Measurements from ENCODE around the gene ANXA6.

Gene ANXA6

GRCh38 chr5:151076616-151077015, 81.0 kb downstream of the ANXA6 start:
- TF ChIP-seq, protein P1, sequence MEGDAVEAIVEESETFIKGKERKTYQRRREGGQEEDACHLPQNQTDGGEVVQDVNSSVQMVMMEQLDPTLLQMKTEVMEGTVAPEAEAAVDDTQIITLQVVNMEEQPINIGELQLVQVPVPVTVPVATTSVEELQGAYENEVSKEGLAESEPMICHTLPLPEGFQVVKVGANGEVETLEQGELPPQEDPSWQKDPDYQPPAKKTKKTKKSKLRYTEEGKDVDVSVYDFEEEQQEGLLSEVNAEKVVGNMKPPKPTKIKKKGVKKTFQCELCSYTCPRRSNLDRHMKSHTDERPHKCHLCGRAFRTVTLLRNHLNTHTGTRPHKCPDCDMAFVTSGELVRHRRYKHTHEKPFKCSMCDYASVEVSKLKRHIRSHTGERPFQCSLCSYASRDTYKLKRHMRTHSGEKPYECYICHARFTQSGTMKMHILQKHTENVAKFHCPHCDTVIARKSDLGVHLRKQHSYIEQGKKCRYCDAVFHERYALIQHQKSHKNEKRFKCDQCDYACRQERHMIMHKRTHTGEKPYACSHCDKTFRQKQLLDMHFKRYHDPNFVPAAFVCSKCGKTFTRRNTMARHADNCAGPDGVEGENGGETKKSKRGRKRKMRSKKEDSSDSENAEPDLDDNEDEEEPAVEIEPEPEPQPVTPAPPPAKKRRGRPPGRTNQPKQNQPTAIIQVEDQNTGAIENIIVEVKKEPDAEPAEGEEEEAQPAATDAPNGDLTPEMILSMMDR (IDR thresholded peaks at IDR 0.05; ENCODE audit: low read depth, low read length), result no peak
- H3K4me3 ChIP-seq (ENCODE audit: low read depth, low read length), result no peak overlapping the region

- TF ChIP-seq, protein P1 (IDR thresholded peaks at IDR 0.05; ENCODE audit: low read depth, low read length), result no peak
- H3K4me3 ChIP-seq (ENCODE audit: low read depth, low read length), result no peak overlapping the region
These were observed 81.8 kb downstream of the ANXA6 start for GRCh38 chr5:151075698-151076331.

DNA sequence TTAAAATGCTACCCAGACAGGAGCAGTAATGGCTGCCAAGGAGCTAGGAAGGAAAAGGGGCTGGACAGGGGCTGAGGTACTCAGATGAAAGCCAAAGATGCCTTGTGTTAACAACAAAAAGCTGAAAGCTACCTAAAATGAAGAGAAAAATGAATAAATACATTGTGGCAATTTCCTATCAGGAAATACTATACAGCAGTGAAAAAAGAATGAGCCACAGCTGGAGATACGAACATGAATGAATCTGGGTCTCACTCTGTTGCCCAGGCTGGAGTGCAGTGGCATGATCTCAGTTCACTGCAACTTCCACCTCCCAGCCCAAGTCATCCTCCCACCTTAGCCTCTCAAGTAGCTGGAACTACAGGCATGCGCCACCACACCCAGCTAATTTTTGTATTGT, 83.0 kb downstream of the ANXA6 start:
- TF ChIP-seq, protein P1 (IDR thresholded peaks at IDR 0.05; ENCODE audit: low read depth, low read length), result no peak
- no peak overlapping the region for H3K4me3 ChIP-seq (ENCODE audit: low read depth, low read length)

DNA sequence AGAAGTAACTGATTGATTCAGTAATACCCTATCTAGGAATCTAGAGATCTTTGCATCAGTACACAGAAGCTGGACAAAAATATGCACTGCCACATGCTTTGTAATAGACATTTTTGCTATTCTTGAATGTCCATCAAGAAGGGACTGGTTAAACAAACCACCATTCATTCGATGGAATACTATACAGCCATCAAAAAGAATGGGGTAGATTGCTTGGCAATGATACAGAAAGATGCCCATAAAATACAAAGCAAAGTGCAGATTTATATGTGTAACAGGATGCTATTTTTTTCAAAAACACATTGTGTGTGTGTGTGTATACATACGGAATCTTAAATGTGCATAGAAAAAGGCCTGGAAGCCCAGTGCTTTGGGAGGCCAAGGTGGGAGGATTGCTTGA, 84.3 kb downstream of the ANXA6 start:
- TF ChIP-seq, protein P1 (IDR thresholded peaks at IDR 0.05; ENCODE audit: low read depth, low read length), result no peak
- H3K4me3 ChIP-seq (ENCODE audit: low read depth, low read length), result no peak overlapping the region

- H3K4me3 ChIP-seq (ENCODE audit: low read depth, low read length), result no peak overlapping the region
- TF ChIP-seq, protein P1 (IDR thresholded peaks at IDR 0.05; ENCODE audit: low read depth, low read length), result no peak
These were observed 85.0 kb downstream of the ANXA6 start for GRCh38 chr5:151072630-151073025.

DNA sequence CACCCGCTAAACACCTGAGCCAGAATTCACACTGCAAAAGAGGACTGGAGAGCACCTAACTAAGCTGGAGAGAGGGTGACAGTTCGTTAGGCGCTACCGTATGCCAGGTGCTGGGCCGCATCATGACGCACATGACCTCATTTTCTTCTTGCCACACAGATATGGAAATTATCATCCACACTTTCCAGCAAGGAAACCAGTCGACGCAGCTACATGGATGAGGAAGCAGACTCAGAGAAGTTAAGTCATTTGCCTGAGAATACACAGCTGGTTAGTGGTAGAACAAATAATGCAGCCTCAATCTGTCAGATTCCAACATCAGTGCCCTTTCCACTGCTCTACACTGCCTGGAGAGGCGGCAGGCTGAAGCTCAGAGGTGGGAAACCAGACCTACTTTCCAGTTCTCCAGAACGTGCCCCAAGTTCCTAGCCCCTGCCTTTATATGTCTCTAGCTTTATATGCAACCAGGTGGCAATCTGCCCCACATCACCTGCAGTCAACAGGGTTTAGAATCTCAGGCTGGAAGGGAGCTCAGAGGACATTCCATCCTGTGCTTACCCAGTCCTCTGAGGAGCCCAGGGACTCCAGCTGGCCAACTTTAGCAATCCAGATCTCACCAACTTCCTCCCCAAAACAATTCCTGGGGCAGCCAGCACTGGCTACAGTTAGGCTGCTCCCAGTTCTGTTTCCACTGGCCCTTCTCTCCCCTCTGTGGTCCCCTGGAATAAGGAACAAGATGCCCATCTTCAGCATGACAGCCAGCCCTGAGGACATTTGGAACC, 85.5 kb downstream of the ANXA6 start:
- TF ChIP-seq, protein P1 (IDR thresholded peaks at IDR 0.05; ENCODE audit: low read depth, low read length), result no peak
- no peak overlapping the region for H3K4me3 ChIP-seq (ENCODE audit: low read depth, low read length)

- H3K4me3 ChIP-seq (ENCODE audit: low read depth, low read length), result no peak overlapping the region
- TF ChIP-seq, protein P1 (IDR thresholded peaks at IDR 0.05; ENCODE audit: low read depth, low read length), result no peak
These were observed 86.6 kb downstream of the ANXA6 start for GRCh38 chr5:151071021-151071420.
